Trophoblast cell (in vitro differentiated cells and primary cell): ENCODE measurements around the gene AK5.
"Not testable (repeated sequence)": the region's sequence is repeated elsewhere in the genome, so short reads cannot be mapped to it uniquely, and the experiment has no call there.

Experiments used
- DNase-seq, 2 donors: peaks; one replicate each; pipeline ENCODE4 v3.0.0-alpha.2; 2016
- H2AFZ ChIP-seq: 2 replicates; pipeline ENCODE4 v1.6.1; 2013; ENCODE audit warnings: low read length, moderate library complexity, mild to moderate bottlenecking; ENCODE audit not compliant: insufficient read depth, poor library complexity
- H2AK5ac ChIP-seq: 2 replicates; pipeline ENCODE4 v1.6.1; 2013; ENCODE audit warnings: mild to moderate bottlenecking, low read length
- H2BK120ac ChIP-seq: 2 replicates; pipeline ENCODE4 v1.6.1; 2013; ENCODE audit warnings: low read length, mild to moderate bottlenecking, moderate library complexity; ENCODE audit not compliant: insufficient read depth, poor library complexity
- H2BK12ac ChIP-seq: 2 replicates; pipeline ENCODE4 v1.6.1; 2013; ENCODE audit warnings: mild to moderate bottlenecking, low read length, moderate library complexity
- H2BK5ac ChIP-seq: 2 replicates; pipeline ENCODE4 v1.6.1; 2013; ENCODE audit warnings: low read length, low read depth, moderate library complexity, mild to moderate bottlenecking; ENCODE audit not compliant: poor library complexity
- H3K14ac ChIP-seq: 2 replicates; pipeline ENCODE4 v1.6.1; 2013; ENCODE audit warnings: mild to moderate bottlenecking, low read length
- H3K18ac ChIP-seq: 2 replicates; pipeline ENCODE4 v1.6.1; 2013; ENCODE audit warnings: mild to moderate bottlenecking, low read length
- H3K23ac ChIP-seq: 2 replicates; pipeline ENCODE4 v1.6.1; 2013; ENCODE audit warnings: low read length
- H3K27ac ChIP-seq: 2 replicates; pipeline ENCODE4 v1.5.1; 2013; ENCODE audit warnings: low read depth, mild to moderate bottlenecking, inconsistent platforms, low read length, moderate library complexity
- H3K27me3 ChIP-seq: 2 replicates; pipeline ENCODE4 v1.6.1; 2013; ENCODE audit warnings: inconsistent platforms, mild to moderate bottlenecking, low read length, moderate library complexity; ENCODE audit not compliant: insufficient read depth
- H3K36me3 ChIP-seq, 2 experiments: 1 replicate in 1 of 2; 2 replicates in 1 of 2; pipeline ENCODE4 v1.6.1; 2013; ENCODE audit warnings: low read length in 2 of 2, mild to moderate bottlenecking in 2 of 2, moderate library complexity in 1 of 2; ENCODE audit not compliant: insufficient read depth in 2 of 2, control insufficient read depth in 1 of 2
- H3K4ac ChIP-seq: 2 replicates; pipeline ENCODE4 v1.6.1; 2013; ENCODE audit warnings: low read depth, mild to moderate bottlenecking, low read length, moderate library complexity
- H3K4me1 ChIP-seq, 2 experiments: 1 replicate in 1 of 2; 2 replicates in 1 of 2; pipeline ENCODE4 v1.6.1; 2013; ENCODE audit warnings: low read length in 2 of 2, mild to moderate bottlenecking in 2 of 2, moderate library complexity in 1 of 2; ENCODE audit not compliant: insufficient read depth in 2 of 2, control insufficient read depth in 1 of 2
- H3K4me2 ChIP-seq: 2 replicates; pipeline ENCODE4 v1.6.1; 2013; ENCODE audit warnings: inconsistent platforms, mild to moderate bottlenecking, low read length, moderate library complexity
- H3K4me3 ChIP-seq: 2 replicates; pipeline ENCODE4 v1.5.1; 2013; ENCODE audit warnings: mild to moderate bottlenecking, low read depth, low read length, inconsistent platforms
- H3K79me1 ChIP-seq: one replicate; pipeline ENCODE4 v1.6.1; 2013; ENCODE audit warnings: low read length
- H3K79me2 ChIP-seq: 2 replicates; pipeline ENCODE4 v1.6.1; 2013; ENCODE audit warnings: low read length, mild to moderate bottlenecking; ENCODE audit not compliant: control insufficient read depth, insufficient read depth, poor library complexity
- H3K9ac ChIP-seq: 2 replicates; pipeline ENCODE4 v1.6.1; 2013; ENCODE audit warnings: mild to moderate bottlenecking, low read length
- H3K9me3 ChIP-seq: 2 replicates; pipeline ENCODE4 v1.6.1; 2013; ENCODE audit warnings: low read depth, mild to moderate bottlenecking, control low read depth, inconsistent platforms, low read length; ENCODE audit not compliant: insufficient read depth
- H4K12ac ChIP-seq: 2 replicates; pipeline ENCODE4 v1.6.1; 2013; ENCODE audit warnings: low read depth, mild to moderate bottlenecking, low read length, moderate library complexity
- H4K8ac ChIP-seq: 2 replicates; pipeline ENCODE4 v1.6.1; 2013; ENCODE audit warnings: low read depth, mild to moderate bottlenecking, low read length, moderate library complexity
- H4K91ac ChIP-seq: one replicate; pipeline ENCODE4 v1.6.1; 2013; ENCODE audit warnings: low read depth, mild to moderate bottlenecking, low read length, moderate library complexity
- WGBS: extraction: QIAGEN DNeasy Blood & Tissue Kit; methylation state at CpG from one replicate; pipeline ENCODE4 v1.1.7; 2013; ENCODE audit warnings: missing lambda C conversion rate; ENCODE audit not compliant: insufficient read length, insufficient coverage; ENCODE audit errors: extremely low coverage; 5-methylcytosine and 5-hydroxymethylcytosine counted together

The AK5 gene

DNA sequence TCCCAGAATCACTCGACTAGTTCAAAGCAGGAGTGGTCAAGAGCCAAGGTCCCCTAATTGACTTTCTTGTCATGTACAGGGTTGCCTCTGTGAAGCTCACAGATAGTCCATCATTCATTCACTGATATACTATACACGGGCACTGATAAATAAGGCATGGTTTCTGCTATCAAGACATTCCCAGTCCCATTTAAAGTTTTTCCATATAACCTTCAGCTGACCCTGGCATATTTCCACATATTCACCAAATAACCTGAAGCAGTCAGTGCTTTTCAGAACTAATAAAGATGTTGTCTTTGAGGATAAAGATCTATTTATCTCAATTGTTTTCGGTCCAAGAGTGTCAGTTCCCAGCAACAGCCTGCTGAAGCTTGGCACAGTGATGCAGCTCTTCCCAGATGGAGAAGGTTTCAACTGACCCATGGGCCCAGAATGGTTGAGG, 227.3 kb downstream of the AK5 start:
- H3K36me3 ChIP-seq = no peaks in the 10 kb centered on the region
- H3K4ac ChIP-seq = no peak overlapping the region
- H4K91ac ChIP-seq = no peak overlapping the region
- H2BK5ac ChIP-seq = no peak overlapping the region
- peaks cover 12% of the 10 kb centered on the region for H3K79me1 ChIP-seq
- no peak overlapping the region for H3K9ac ChIP-seq
- H3K9me3 ChIP-seq = no peaks in the 10 kb centered on the region
- H2BK12ac ChIP-seq = peak overlapping the region; percentile 63
- H2AK5ac ChIP-seq = no peak overlapping the region
- H4K12ac ChIP-seq = no peak overlapping the region
- no peaks in the 10 kb centered on the region for H3K79me2 ChIP-seq
- no peak overlapping the region for H3K14ac ChIP-seq
- H3K27ac ChIP-seq = no peak overlapping the region
- DNase-seq = no peak
- no peak overlapping the region for H2AFZ ChIP-seq
- H3K4me2 ChIP-seq = no peak overlapping the region
- no peak overlapping the region for H3K18ac ChIP-seq
- H3K4me3 ChIP-seq = no peak overlapping the region
- no peak overlapping the region for H4K8ac ChIP-seq
- WGBS = no CpG with 5 or more reads among the region's 3 CpGs
- no peaks in the 10 kb centered on the region for H3K27me3 ChIP-seq
- H3K4me1 ChIP-seq = peaks cover 4 to 10% of the 10 kb centered on the region in 2 experiments
- no peak overlapping the region for H2BK120ac ChIP-seq
- no peak overlapping the region for H3K23ac ChIP-seq

DNA sequence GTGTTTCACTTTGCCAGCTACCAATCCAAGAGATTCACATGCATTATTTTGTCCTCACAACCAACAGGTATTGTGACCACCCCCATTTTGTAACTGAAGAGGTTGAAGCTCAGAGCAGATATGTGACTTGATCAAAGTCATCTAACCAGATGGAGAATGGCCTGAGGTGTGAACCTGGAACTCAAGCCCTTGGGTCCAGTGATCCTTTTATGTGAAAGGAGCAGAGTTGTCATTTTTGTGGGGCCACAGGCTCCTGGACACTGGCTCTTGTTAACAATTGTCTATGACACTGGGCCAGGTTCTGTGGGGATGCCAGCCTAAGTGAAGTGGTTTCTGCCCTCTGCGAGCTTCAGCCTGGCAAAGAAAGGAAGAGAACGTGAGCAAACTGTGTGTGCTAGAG, 228.1 kb downstream of the AK5 start:
- DNase-seq = no peak
- H4K12ac ChIP-seq = no peak overlapping the region
- H3K18ac ChIP-seq = no peak overlapping the region
- H4K8ac ChIP-seq = no peak overlapping the region
- peaks cover 7 to 12% of the 10 kb centered on the region in 2 experiments for H3K4me1 ChIP-seq
- no peaks in the 10 kb centered on the region for H3K27me3 ChIP-seq
- no peaks in the 10 kb centered on the region for H3K36me3 ChIP-seq
- H3K79me2 ChIP-seq = no peaks in the 10 kb centered on the region
- H3K14ac ChIP-seq = no peak overlapping the region
- no peaks in the 10 kb centered on the region for H3K9me3 ChIP-seq
- no peak overlapping the region for H2AK5ac ChIP-seq
- no peak overlapping the region for H3K23ac ChIP-seq
- no CpG with 5 or more reads among the region's 2 CpGs for WGBS
- no peak overlapping the region for H3K27ac ChIP-seq
- no peak overlapping the region for H2AFZ ChIP-seq
- no peak overlapping the region for H3K4me2 ChIP-seq
- H3K79me1 ChIP-seq = peaks cover 15% of the 10 kb centered on the region
- H2BK120ac ChIP-seq = no peak overlapping the region
- H3K4me3 ChIP-seq = no peak overlapping the region
- H3K4ac ChIP-seq = no peak overlapping the region
- peak overlapping the region; percentile 90 for H2BK12ac ChIP-seq
- H4K91ac ChIP-seq = peak overlapping the region; percentile 28
- H2BK5ac ChIP-seq = no peak overlapping the region
- H3K9ac ChIP-seq = no peak overlapping the region

GRCh38 chr1:77511440-77511840, 229.6 kb downstream of the AK5 start:
- H3K18ac ChIP-seq = no peak overlapping the region
- no peak overlapping the region for H3K4me2 ChIP-seq
- no peaks in the 10 kb centered on the region for H3K27me3 ChIP-seq
- H3K27ac ChIP-seq = no peak overlapping the region
- H3K4ac ChIP-seq = peak overlapping the region; percentile 73
- H2BK120ac ChIP-seq = peak overlapping the region; percentile 70
- peak overlapping the region; percentile 96 for H2BK12ac ChIP-seq
- no peak overlapping the region for H2AFZ ChIP-seq
- H3K36me3 ChIP-seq = no peaks in the 10 kb centered on the region
- peaks cover 17% of the 10 kb centered on the region for H3K79me1 ChIP-seq
- no peaks in the 10 kb centered on the region for H3K9me3 ChIP-seq
- peak overlapping the region; percentile 69 for H4K8ac ChIP-seq
- peak overlapping the region; percentile 89 for H2AK5ac ChIP-seq
- H2BK5ac ChIP-seq = peak overlapping the region; percentile 68
- peaks cover 9 to 17% of the 10 kb centered on the region in 2 experiments for H3K4me1 ChIP-seq
- H3K23ac ChIP-seq = no peak overlapping the region
- H3K4me3 ChIP-seq = no peak overlapping the region
- no peak overlapping the region for H3K9ac ChIP-seq
- H3K79me2 ChIP-seq = no peaks in the 10 kb centered on the region
- peak overlapping the region; percentile 81 for H3K14ac ChIP-seq
- H4K91ac ChIP-seq = peak overlapping the region; percentile 88
- peak; percentile 7 to 66 for DNase-seq
- H4K12ac ChIP-seq = no peak overlapping the region
- WGBS = no CpG with 5 or more reads among the region's 2 CpGs

DNA sequence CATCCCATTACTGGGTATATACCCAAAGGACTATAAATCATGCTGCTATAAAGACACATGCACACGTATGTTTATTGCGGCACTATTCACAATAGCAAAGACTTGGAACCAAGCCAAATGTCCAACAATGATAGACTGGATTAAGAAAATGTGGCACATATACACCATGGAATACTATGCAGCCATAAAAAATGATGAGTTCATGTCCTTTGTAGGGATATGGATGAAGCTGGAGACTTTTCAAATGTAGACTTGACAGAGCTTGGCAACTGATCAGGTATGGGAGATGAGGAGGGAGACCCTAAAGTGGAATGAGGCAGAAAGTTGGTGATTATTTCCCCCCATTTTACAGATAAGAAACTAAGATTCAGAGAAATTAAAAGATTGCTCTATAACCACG, 230.8 kb downstream of the AK5 start:
- not testable (repeated sequence) for H3K14ac ChIP-seq, H4K12ac ChIP-seq, H2AFZ ChIP-seq, H3K27me3 ChIP-seq, H2BK120ac ChIP-seq, H3K27ac ChIP-seq, H4K91ac ChIP-seq, H3K4me2 ChIP-seq, H3K4ac ChIP-seq, H2AK5ac ChIP-seq, H3K9ac ChIP-seq, H4K8ac ChIP-seq, H3K79me2 ChIP-seq, H2BK5ac ChIP-seq, H3K9me3 ChIP-seq, H3K23ac ChIP-seq, H3K18ac ChIP-seq, H3K4me3 ChIP-seq, H2BK12ac ChIP-seq, H3K36me3 ChIP-seq, DNase-seq
- H3K4me1 ChIP-seq = peaks cover 9 to 17% of the 10 kb centered on the region in 2 experiments
- peaks cover 17% of the 10 kb centered on the region for H3K79me1 ChIP-seq
- no CpG with 5 or more reads among the region's 3 CpGs for WGBS
